ENCODE results near the gene CTNNA1.

The CTNNA1 gene

DNA sequence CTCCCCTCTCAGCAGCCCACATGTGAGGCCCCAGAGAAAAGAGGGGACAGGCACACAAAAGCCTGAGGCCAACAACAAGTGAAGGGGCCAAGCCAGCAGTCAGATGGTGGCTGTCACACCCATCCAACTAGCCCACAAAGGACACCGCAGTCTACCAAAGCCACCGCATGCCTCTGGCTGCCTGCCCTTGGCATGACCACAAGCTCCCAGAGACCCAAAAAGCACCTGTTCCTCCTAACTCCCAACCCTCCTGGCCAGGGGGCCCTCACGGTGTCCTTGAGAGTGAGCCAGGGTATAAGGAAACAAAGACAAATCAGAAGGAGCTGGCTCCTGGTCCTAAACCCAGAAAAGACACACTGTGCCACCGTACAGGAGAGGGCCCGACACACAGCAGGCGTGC is 199.7 kb downstream of the CTNNA1 start:
- DNase-seq: no peak

DNA sequence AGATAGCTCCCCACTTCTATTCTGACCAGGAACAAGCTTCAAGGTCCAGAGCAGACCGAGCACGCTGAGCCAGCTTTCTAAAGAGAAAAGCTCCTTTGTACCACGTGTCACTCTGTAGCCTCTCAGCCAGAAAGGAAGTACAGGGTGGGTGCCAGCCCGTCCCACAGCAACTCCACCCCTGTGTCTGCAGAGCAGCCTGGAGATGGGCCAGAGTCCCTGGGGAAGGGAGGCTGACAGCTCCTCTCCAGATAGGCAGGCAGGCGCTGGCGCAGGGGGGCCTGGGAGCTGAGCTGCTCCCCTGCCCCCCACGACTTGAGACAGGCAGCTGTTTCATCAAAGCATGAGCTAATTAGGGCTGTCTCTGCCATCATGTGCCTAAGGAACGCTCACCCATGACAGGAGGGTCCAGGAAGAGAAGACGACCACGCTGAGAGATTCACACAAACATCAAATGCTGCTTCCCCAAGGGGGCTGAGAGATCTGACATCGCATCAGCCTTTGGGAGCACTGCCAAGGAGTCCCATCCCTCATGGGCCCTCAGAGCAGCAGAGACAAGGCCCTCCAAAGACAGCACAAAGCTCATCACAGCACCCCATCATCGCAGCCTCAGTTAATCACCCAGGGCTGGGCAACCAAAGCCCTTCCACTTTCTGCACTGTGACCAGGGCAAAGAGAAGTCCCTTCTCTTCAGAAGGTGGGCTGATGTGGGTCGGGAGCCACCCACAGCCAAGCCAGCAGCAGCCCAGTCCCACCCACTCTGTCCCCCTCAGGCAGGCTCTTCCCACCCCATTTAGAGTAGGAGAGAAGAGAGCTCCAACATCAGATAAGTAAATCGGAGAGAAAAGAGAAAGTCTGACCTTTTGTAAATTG is 200.4 kb downstream of the CTNNA1 start:
- DNase-seq: peak; percentile 25

DNA sequence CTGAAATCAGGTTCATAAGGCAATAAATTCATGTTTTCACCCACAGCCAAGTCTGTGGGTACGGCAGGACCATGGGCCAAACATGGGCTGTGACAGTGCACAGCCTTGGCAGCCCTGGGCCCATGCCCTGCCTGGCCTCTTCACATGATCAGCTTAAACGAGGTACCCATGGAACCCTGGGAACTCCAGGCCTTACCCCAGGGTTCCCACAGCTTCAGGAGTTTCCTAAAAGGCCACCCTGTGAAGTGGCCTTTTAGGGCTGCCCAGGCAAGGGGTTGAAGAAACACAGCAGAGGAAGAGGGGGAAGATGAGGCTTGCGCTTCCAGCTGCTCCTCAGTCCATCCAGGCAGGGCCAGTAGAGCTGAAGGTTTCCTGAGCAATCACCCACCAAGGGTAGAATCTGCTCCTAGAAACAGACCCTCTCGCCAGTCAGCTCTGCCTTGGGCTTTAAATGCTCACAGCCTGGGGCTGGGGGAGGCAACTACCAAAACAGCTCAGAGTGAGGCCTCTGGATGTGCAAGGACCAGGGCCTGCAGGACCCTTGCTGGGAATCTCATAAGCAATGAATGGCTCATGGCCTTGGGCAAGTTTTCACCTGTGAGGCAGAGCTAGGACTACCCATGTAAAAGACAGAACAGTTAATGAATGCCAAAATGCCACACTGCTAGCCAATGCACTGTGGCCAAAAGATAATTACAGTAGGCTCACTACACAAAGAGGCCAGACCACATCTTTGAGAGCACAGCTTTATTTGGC is 201.2 kb downstream of the CTNNA1 start:
- no peak for DNase-seq

DNA sequence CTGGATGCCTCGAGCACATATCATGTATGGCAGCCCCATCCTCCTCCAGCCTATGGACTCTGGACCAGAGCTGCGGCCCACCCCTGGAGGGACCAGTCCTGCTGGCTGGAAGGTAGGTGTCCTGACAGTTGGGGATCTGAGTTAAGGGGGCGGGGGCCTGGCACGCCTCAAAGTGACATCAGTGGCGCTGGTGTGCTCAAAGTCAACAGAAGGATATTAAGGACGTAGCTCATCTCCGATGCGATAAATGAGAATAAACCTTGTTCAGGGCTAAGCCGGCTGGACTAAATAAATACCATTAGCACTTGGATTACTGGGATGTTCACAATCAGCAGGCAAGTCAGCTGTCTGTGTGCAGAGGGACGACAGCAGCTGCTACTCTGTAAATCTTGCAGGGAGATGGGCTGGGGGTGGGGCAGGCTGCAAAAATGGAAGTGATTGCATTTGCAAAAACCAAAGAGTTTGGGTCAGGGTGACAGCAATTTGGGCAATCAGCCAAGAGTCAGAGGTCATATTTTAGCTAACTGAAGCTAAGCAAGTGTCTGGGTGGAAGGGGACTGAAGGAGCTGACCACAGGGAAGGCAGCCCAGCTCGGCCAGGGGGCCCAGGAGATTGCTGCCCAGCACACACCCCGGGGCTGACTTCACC is 201.9 kb downstream of the CTNNA1 start:
- DNase-seq: no peak

DNA sequence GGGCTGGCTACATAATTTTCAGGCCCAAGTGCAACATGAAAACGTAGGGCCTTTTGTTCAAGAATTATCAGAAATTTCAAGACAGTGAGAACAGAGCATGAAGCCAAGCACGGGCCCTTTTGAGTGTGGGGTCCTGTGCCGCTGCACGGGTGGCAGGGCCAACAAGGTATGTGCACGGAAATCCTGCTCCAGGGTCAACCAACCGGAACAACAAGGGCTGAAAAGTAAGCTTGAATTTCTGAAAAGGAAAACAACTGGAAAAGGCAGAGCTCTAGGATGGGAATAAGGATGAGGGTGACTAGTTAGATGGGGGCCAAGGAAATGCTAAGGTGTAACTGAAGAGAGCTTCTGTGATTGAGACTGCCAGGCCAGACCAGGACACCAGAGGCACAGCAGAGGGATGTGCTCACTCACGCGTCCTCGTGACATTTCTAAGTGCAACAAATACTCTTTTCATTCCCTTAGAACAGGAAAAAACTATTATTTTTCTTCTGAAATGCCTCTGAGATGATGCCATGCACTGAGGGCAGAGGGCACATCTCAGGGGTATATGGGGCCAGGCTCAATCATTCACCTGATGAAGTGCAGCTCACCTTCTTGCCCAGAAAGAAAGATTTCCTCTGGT is 202.6 kb downstream of the CTNNA1 start:
- DNase-seq: no peak

DNA sequence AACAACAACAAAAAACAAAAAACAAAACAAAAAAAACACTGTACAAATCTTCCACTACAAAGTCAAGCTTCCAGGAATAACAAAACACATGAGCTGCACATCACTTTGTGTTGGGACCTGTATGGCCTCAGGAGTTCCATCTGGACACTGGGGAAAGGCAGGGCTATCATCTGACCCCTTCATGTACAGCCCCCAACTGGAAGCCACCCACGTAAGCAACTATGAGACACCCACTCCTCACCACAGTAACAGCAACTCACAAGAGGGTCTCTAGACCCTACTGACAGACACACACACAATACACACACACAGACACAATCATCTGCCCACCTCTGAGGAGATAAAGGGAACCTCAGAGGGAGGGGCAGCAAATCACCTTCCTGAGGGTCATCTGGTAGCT is 203.6 kb downstream of the CTNNA1 start:
- DNase-seq: no peak

DNA sequence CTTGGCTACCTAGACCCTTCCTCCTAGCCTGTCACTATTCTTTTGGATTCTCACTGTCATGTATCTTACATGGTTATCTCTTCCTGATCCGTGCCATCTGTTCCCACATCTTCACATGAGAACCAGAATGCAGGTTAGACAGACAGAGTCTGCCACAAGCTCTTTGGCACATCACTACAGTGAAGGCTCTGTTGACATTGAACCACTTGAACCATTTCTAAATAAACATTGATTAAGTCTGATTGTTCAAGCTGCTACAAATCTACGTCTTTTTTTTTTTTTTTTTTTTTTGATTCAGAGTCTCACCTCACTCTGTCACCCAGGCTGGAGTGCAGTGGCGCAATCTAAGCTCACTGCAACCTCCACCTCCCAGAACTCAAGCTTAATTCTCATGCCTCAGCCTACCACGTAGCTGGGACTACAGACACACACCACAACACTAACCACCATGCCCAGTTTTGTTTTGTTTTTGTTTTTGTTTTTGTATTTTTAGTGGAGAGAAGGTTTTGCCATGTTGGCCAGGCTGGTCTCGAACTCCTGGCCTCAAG is 207.0 kb downstream of the CTNNA1 start:
- no peak for DNase-seq

DNA sequence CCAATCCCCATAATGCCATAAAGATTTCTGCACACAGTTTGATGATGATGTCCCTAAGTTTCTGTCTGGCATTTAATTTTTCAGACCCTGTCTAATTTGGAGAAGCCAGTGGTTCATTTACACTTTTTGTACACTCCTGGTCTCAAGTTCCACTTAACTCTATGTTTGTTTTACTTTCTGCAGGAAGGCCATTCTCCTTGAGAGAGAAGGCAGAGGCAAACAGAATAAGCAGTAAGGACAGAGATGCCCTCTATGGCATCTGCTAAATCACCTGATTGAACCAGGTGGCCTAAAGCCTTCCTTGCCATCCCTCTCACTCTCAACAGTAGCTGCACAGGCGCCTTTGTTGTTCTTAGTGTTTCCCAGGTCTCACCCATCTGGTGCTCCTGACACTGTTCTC is 208.0 kb downstream of the CTNNA1 start:
- DNase-seq: no peak

DNA sequence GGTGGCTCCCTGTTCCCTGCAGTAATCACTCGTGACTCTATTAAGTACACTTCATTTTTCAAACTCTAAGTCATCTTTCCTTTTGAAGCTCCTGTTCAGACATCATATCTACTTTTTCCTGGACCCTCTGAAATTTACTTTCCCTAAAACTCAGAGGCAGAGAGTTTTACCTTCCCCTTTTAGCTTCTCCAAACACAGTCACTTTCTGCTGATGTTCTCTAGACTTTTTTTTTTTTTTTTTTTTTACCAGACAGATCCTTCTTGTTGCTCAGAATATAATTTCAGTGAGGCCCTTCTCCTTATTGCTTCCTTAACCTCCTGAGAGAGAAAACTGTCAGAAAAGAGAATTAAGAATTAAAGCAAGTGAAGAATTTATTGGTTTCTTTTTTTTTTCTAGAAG is 208.5 kb downstream of the CTNNA1 start:
- no peak for DNase-seq

DNA sequence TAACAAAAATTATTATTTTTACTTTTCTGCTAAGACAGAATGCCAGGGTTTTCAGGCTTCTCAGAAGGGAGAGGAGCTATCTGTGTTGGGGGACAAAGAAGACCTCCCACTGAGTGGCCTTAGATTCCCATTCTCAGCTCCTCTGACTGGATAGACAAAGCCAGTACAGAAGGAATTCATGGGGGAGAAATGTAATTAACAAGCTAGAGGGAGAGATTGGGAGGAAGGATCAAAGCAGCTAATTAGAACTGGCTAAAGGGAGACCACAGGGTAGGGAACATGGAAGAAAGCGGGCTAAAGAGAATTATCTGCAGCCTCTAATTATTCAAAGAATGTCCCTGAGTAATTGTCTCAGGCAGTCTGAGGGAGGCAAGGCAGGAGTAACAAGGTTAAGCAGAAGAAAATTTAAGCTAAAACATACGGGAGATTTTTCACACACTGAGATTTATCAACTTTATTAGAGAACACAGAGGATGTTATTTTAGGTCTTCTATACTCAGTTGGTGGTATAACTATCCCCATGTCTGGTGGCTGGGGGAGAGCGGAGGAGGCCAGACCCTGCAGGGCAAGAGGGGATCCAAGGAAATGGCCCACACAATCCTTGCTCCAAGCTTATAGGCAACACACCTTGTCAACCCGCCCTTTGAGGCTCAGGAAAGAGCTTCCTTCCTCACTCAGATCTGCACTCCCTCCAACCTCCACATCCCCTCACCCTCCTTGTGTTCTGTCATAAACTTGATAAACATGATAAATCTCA is 209.6 kb downstream of the CTNNA1 start:
- DNase-seq: no peak

DNA sequence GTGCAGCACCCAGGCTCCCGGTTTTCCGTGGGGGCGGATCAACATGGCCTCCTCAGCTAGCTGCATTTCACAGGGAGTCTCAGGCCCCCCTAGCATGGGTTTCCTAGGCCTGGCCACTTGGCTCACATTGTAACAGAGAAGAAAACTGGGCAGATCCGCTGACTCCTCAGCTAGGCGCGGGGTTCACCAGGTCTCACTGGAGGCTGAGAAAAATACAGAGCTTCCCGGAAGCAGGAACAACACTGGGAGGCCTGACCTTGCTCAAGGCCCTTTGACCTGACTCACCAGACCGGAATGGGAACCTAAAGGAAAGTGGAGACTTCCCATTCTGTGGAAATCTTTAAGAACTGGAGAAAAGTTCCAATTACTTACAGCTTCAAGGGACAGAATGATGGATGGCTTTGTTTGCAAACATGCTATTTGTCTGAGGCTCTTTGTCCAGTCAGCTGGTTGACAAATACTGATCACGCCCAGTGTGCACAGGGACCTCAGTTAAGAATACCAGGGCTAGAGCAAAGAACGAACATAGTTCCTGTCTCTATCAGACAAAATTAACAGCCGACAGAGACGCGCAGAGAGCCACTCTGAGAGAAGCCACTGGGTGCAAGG is 210.6 kb downstream of the CTNNA1 start:
- no peak for DNase-seq

DNA sequence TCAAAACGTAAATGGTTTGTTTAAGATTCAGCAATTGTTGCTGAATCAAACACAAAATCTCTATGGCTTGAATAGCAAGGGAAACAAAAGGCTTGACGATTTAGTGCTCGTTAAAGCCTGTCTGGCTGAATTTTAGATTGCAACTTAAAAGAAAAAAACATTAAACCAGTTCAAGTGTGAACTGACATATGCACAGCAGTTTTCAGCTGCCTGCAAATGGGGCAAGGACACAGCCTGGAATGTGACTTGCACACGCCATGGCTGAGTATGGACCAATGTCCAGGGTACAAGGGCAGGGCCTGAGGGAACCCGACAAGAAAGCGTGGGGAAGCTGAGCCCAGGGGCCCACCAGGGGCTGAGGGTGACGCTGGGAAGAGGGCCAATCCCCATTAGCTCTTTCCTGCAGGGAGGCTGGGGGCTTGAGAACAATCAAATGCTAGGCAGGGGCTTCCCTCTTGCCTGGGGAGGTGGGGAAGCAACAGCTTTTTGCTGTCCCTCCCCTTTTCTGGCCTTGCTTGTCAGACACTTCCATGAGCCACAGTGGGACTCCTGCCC is 211.5 kb downstream of the CTNNA1 start:
- DNase-seq: no peak

DNA sequence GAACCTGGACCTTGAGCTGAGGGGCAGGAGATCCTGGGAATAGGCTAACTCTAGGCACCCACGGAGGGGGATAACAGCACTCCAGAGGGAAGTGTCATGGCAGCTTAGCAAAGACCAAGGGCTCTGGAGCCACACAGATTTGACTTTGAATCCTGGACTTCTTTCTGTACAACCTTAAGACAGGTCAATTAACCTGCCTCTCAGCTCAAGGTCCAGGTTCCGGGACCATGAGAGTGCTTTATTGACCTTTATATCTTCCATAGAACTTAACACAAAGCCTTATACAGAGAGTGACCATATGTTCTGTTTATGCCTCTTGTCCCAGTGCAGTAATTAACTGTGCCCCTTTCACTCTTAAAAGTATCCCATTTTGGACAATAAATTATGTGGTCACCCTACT is 212.4 kb downstream of the CTNNA1 start:
- no peak for DNase-seq

DNA sequence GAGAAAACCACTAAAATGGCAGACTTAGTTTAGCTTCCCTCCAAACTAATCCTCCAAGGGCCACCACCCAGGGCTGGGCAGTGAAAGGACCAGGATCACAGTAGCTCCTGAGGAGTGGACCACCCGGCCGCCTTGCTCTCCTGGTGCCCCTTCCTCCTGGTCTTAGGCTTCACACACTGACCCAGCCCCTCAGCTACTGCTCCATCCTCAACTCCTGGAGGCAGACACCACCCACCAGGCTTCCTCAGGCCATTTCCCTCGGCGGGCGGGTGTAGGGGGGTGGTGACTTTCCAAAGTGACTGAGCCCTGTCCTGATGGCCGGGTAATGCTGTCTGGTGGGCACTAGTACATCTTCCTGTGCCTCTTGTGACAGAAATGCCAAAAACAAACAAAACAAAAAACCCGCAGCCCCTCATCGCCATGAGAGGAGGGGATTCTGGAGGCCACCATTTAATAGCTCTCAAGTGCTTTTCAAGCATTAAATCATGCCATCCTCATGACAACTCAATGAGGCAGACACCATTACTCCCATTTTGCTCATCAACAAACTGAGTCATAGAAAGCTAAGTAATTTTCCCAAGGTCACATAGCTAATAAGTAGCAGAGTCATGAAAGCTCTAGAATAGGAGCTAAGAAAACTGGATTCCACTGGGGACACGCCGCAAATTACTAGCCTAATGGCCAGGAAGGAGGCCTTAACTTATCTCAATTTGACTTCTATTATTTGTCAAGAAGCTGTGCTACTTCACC is 213.2 kb downstream of the CTNNA1 start:
- DNase-seq: no peak

DNA sequence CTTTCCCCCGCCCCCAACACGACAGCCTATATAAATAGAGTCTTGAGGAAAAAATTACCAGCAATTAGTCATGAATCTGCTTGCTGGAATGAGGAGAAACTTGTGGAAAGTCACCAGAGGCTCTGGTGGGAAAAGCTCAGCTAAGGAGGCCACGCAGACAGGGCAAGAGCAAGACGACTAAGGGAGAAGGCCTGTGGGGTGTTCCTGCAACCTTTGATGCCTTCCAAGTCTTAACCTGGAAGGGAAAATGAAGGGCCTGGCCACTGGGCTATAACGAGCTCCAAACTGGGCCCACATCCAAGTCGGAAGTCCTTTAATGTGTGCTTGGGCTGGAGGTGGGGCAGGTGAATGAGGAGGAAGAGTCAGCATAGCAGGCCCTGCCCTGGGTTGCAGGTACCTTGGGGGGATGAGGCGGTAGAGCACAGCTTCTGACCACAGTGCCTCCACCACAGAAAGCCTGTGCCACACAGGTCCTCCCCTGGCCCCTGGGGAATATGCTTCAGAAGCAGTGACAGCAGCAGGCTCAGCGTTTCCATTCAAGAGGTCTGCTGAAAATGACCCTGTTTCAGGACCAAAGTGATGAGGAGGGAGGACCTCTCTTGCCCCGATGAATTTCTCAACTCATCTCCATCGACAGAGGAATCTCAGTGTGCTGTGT is 214.7 kb downstream of the CTNNA1 start:
- no peak for DNase-seq

DNA sequence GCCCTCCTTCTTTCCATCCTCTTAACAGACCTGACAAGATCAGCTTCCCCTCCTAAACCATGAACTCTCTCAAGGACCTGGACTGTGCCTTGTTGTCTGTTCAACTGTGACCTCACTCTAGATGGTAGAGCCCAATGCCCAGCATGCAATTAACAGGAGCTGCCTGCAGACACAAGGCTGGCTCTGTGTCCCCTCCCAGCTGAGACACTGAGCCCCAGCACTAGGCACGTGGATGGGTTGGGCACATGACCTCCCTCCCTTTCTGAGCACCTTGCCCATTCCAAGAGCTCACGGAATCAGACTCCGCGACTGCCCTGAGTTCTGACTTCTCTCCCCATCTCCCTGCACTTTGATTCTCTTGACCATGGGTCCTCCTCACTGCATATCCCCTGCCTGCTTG is 215.4 kb downstream of the CTNNA1 start:
- DNase-seq: no peak

DNA sequence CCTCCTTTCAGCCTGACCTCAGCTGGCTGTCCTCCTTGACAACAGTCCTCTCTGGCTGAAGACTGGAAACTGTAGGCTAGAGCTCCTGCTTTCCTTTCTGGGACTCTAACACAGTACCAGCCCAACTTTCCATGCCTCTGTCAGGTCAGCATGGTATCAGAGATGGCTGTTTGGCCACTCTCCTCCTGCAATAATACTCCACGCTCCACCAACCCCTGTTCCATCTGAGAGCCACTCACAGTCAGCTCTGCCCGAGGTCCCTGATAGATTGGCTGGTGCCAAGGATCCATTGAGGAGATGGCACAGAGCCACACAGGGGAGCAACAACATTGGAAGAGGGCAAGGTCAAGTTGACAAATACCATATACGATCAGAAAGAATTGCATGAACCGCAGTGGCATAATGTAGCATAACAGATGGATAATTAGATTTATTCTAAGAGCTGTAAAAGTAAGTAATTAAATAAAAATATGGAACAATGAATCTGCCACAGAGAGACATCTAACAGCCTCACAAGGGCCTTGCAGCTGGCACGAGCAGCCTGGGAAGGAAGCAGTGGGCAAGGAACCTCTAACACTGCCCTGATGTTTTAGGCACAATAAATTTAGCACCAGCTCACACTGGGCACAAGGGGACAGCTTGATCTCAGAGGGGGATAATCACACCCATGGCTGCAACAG is 216.2 kb downstream of the CTNNA1 start:
- DNase-seq: no peak

DNA sequence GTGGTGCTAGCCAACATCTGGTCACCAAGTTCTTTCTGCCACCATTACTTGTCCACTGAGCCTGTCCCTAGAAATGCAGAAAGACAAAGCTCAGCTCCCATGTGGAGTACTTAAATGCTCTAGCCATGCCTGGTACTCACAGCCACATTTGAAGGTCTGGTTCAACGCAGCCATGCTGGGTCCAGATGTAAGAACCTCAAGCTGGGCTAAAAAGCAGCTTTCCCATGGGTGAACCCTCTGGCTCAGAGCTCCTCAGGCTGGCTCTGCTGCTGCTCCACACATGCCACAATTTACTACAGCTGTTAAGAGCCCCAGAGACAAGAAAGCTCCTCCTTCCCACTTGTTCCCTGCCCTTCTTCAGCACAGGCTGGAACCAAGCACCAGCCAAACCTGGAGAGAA is 219.0 kb downstream of the CTNNA1 start:
- no peak for DNase-seq

DNA sequence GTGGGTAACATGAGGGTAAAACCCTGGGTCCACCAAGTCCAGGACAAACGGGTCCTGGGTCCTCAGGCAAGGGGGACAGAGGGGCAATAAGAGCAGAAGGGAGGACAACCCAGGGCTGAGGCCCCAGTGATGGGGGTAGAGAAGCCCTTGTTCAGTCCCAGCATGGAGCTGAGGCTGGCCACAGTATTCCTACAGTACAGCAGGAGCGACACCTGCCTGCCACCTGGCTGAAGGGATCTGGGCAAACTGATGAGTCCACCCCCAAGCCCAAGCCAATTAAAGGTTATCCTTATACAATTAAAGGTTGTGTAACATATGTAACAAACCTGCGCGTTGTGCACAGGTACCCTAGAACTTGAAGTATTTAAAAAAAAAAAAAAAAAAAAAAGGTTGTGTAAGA is 219.6 kb downstream of the CTNNA1 start:
- DNase-seq: no peak
